Retinal pigment epithelial cell (primary cell): ENCODE results near the gene MARCHF6.
"Not testable (repeated sequence)": the region's sequence is repeated elsewhere in the genome, so short reads cannot be mapped to it uniquely, and the experiment has no call there.

ENCODE experiments used
- DNase-seq: peaks from one replicate; pipeline ENCODE4 v3.0.0-alpha.2; 2010; ENCODE audit warnings: low read depth
- H3K4me3 ChIP-seq: 2 replicates; pipeline ENCODE4 v1.5.1; 2011; ENCODE audit warnings: mild to moderate bottlenecking, low read length, control low read depth, moderate library complexity
- TF ChIP-seq, protein P1 (sequence below): conservative IDR thresholded peaks from 2 replicates; pipeline ENCODE4 v1.5.1; 2011; ENCODE audit warnings: low read depth, low read length, control low read depth, inconsistent platforms

MARCHF6 gene

DNA sequence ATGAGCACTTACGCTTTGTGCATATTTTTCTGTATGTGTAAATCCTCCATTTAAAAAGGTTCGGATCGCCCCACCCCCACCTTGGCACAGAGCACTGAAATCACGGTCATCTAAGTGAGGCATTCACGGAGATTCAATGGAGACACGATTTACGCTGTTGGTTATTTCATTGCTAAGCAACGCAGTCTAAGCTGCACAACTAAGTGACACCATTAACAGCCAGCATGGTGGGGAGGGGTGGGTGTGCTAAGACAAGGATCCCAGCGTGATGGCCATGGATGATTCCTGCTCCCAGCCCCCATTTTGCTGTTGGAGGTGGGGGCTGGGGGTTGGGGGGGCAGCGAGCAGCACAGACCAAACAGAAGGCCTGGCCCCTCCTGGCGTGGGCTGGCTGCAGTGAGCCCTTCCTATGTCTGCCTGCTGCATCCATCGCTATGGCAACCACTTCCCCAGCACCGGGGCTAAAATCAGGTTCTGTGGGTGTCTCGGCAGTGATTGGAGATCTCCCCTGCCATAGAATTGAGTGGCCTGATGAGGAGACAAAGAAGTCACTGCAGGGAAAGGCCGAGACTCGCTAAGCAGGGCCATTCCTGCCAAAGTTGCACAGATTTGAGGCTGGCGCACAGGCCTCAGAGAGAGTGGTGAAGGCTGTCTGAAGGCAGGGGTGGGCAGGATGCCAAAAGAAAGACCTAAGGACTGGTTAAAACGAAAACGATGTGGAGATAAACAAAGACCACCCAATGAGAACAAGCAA, 14.3 kb upstream of the MARCHF6 start:
- TF ChIP-seq, protein P1, sequence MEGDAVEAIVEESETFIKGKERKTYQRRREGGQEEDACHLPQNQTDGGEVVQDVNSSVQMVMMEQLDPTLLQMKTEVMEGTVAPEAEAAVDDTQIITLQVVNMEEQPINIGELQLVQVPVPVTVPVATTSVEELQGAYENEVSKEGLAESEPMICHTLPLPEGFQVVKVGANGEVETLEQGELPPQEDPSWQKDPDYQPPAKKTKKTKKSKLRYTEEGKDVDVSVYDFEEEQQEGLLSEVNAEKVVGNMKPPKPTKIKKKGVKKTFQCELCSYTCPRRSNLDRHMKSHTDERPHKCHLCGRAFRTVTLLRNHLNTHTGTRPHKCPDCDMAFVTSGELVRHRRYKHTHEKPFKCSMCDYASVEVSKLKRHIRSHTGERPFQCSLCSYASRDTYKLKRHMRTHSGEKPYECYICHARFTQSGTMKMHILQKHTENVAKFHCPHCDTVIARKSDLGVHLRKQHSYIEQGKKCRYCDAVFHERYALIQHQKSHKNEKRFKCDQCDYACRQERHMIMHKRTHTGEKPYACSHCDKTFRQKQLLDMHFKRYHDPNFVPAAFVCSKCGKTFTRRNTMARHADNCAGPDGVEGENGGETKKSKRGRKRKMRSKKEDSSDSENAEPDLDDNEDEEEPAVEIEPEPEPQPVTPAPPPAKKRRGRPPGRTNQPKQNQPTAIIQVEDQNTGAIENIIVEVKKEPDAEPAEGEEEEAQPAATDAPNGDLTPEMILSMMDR: no peak
- no peak overlapping the region for H3K4me3 ChIP-seq
- no peak for DNase-seq

DNA sequence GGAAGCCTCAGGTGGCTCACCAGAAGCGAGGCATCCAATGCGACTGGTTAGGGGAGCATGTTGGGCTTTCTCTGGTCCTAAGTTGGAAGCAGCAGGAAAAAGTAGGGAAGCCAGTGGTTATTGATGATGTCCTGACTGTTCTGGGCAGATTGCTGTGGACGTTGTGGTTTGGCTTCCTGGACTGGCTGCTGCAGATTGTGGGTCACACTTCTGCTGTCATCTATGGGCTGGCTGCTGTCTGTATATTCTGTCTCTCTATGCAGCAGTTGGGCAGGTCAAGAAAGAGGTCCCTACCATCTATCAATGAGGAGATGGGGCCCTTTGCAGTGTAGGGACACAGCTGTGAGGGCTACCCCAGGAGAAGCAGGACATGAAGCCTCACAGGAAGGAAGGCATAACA, 13.5 kb upstream of the MARCHF6 start:
- no peak for DNase-seq
- H3K4me3 ChIP-seq: no peak overlapping the region
- TF ChIP-seq, protein P1: no peak

DNA sequence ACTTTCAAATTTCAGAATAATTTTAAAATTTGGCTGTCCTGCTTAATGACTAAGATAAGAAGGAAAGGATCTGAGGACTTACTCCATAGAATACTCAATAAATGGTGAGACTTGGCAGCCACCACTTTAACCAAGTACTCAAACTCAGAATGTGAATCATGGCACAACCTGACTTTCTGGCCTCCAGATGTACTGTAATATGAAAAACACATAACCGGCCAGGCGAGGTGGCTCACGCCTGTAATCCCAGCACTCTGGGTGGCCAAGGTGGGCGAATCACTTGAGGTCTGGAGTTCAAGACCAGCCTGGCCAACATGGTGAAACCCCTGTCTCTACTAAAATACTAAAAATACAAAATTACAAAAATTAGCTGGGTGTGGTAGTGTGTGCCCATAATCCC, 10.0 kb upstream of the MARCHF6 start:
- DNase-seq: no peak
- no peak overlapping the region for H3K4me3 ChIP-seq
- TF ChIP-seq, protein P1: no peak

DNA sequence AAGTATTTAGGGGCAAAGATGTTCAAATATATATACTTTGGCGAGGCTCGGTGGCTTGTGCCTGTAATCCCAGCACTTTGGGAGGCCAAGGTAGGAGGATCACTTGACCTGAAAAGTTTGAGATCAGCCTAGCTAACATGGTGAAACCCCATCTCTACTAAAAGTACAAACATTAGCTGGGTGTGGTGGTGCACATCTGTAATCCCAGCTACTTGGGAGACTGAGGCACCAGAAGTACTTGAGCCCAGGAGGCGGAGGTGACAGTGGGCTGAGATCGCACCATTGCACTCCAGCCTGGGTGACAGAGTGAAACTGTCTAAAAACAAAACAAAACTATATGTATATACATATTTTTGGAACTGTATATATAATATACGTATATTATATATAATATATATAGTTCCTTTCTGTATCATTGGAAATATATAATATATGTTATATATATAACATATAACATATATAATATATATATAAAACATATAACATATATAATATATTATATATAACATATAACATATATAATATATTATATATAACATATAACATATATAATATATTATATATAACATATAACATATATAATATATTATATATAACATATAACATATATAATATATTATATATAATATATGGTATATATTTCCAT, 8.9 kb upstream of the MARCHF6 start:
- not testable (repeated sequence) for H3K4me3 ChIP-seq

DNA sequence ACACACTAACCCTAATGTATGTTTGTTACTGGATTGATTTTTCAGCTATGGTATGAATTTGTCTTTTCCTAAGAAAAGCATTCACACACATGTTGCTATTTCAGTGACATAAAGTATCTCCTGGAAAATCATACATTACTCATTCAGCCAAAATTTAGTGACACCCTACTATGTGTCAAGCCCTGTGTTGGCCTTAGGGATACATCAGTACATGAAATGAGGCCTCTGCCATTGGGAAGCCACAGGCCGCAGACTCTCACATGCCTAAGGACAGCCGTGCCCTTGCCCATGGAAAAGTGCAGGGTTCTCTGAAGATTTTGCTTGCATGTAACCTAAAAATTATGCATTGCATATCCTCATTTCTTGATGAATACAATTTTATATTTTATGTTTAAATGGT, 5.2 kb upstream of the MARCHF6 start:
- no peak for DNase-seq
- no peak overlapping the region for H3K4me3 ChIP-seq
- TF ChIP-seq, protein P1: no peak

More for the DNA sequence above, 8.9 kb upstream of the MARCHF6 start:
- not testable (repeated sequence) for DNase-seq

DNA sequence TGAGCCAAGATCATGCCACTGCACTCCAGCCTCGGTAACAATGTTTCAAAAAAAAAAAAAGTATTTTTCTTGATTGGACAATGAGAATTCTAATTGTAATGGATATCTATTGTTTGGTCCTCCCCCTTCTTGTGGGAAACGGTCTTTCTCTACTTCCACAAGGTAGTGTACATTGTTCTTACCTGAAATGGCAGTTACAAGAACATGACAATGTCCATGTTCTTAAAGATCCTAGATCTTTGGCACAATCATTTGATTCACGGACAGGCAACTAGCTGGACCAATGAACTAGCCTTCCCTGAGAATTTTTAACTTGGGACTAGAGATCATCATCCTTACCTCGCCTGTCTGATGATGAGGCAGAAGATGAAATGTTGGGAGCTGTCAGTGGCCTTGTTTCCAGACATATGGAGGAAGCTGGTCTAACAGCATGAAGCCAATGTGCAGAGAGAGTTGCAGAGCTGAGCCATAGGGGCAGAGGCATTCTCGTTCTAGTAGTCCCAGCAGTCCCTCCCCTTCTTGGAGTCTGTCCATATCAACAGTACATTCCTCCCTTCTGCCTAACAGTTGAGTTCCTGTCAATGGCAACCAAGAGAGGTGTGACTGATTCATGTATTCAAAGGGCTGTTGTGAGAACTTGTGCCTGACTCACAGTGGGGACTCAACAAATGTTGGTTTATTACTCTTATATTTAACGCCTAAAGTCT, 2.1 kb upstream of the MARCHF6 start:
- no peak for DNase-seq
- TF ChIP-seq, protein P1: no peak
- no peak overlapping the region for H3K4me3 ChIP-seq

DNA sequence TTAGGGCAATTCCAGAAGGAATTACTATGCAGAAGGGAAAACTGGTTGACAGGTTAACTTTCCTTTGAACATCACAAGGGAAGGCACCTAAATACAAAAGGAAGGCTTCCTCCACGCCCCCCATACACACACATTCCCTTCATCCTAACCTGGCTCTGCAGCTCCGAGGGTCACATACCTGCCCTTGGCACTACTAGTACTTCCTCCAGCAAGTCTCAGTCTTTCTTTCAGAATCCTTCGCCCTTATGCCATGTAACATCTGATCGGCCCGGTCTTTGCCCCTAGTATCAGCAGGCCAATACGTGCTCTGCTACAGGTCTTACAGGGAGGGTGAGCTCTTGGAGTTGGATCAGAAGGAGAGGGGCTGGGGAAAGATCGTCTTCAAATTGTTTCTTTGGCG, 1.6 kb upstream of the MARCHF6 start:
- no peak for DNase-seq
- TF ChIP-seq, protein P1: no peak
- H3K4me3 ChIP-seq: no peak overlapping the region
